GM23248 (cell line): ENCODE data around the gene ARFIP1. TPM values are rescaled to one million over a fixed set of nuclear protein-coding genes. Genes with fewer than 3 reads are reported as not detected.
"Not testable (repeated sequence)": the region's sequence is repeated elsewhere in the genome, so short reads cannot be mapped to it uniquely, and the experiment has no call there.

Experiments
- DNase-seq: peaks from one replicate; pipeline ENCODE4 v3.0.0-alpha.2; 2015
- H2AFZ ChIP-seq: fragments of 200-600 bp; sonication (generic); 2 replicates; pipeline ENCODE4 v1.6.1; 2016; ENCODE audit warnings: antibody characterized with exemption
- H3F3A ChIP-seq: fragments of 200-600 bp; sonication (generic); 2 replicates; pipeline ENCODE4 v1.6.1; 2016; ENCODE audit warnings: mild to moderate bottlenecking, antibody characterized with exemption, mixed run types; ENCODE audit not compliant: insufficient read depth
- H3K27ac ChIP-seq: fragments of 200-600 bp; sonication (generic); 2 replicates; pipeline ENCODE4 v1.5.1; 2016; ENCODE audit warnings: mild to moderate bottlenecking
- H3K27me3 ChIP-seq: fragments of 200-600 bp; sonication (generic); replicated peaks from 2 replicates; pipeline ENCODE4 v1.6.1; 2016; ENCODE audit warnings: mild to moderate bottlenecking; ENCODE audit not compliant: insufficient read depth
- H3K36me3 ChIP-seq: fragments of 200-600 bp; sonication (generic); 2 replicates; pipeline ENCODE4 v1.6.1; 2016; ENCODE audit warnings: low read depth, mild to moderate bottlenecking
- H3K4me1 ChIP-seq: fragments of 200-600 bp; sonication (generic); 2 replicates; pipeline ENCODE4 v1.6.1; 2016; ENCODE audit warnings: mild to moderate bottlenecking; ENCODE audit not compliant: insufficient read depth
- H3K4me2 ChIP-seq: fragments of 200-600 bp; sonication (generic); one replicate; pipeline ENCODE4 v1.6.1; 2016; ENCODE audit warnings: mild to moderate bottlenecking; ENCODE audit not compliant: unreplicated experiment
- H3K4me3 ChIP-seq: fragments of 200-600 bp; sonication (generic); 2 replicates; pipeline ENCODE4 v1.5.1; 2016; ENCODE audit warnings: mild to moderate bottlenecking
- H3K79me2 ChIP-seq: fragments of 200-600 bp; sonication (generic); 2 replicates; pipeline ENCODE4 v1.6.1; 2016; ENCODE audit warnings: mild to moderate bottlenecking; ENCODE audit not compliant: insufficient read depth
- H3K9ac ChIP-seq: fragments of 200-600 bp; sonication (generic); 2 replicates; pipeline ENCODE4 v1.6.1; 2016; ENCODE audit warnings: mild to moderate bottlenecking
- H3K9me2 ChIP-seq: fragments of 200-600 bp; sonication (generic); 2 replicates; pipeline ENCODE4 v1.6.1; 2016; ENCODE audit warnings: mixed run types, mild to moderate bottlenecking, moderate library complexity; ENCODE audit not compliant: insufficient read depth
- H3K9me3 ChIP-seq: fragments of 200-600 bp; sonication (generic); one replicate; pipeline ENCODE4 v1.6.1; 2017; ENCODE audit warnings: low read depth
- H4K20me1 ChIP-seq: fragments of 200-600 bp; sonication (generic); 2 replicates; pipeline ENCODE4 v1.6.0; 2016; ENCODE audit not compliant: insufficient read depth
- EZH2 ChIP-seq: fragments of 200-600 bp; sonication (generic); IDR thresholded peaks from 2 replicates; pipeline ENCODE4 v1.6.1; 2018; ENCODE audit warnings: antibody characterized with exemption, mild to moderate bottlenecking; ENCODE audit not compliant: insufficient read depth, poor library complexity, severe bottlenecking
- EZH2phosphoT487 ChIP-seq: fragments of 200-600 bp; sonication (generic); IDR thresholded peaks from 2 replicates; pipeline ENCODE4 v1.6.1; 2018; ENCODE audit warnings: antibody characterized with exemption, moderate library complexity, mild to moderate bottlenecking, low read depth; ENCODE audit not compliant: insufficient read depth
- WGBS, 2 experiments: methylation state at CpG; one replicate each; pipeline ENCODE4 v1.1.6; 2015 to 2017; ENCODE audit warnings: low lambda C conversion rate in 2 of 2, low coverage in 1 of 2; ENCODE audit errors: missing lambda C conversion rate in 2 of 2; 5-methylcytosine and 5-hydroxymethylcytosine counted together
- in situ Hi-C: fragments of 300-500 bp; cut with MboI; formaldehyde crosslinking; loops from 2 replicates; pipeline ENCODE4 v1.15.0; 2020
- polyA plus RNA-seq: library from polyadenylated mRNA; unstranded; fragments of >200 nt; fragmentation: Nextera tagmentation; extraction: Ambion mirVana; gene quantifications from 2 replicates; pipeline ENCODE4 v1.2.1, GENCODE V29; 2016
- total RNA-seq: library from RNA; depleted of rRNA; stranded (reverse); fragments of >200 nt; shearing (Covaris generic); gene quantifications from 2 replicates; pipeline ENCODE4 v1.2.3, GENCODE V29; 2014

ARFIP1 gene
- total and polyA plus RNA-seq, 2 experiments from 2014 or later: 40.7 to 61.4 TPM

- DNase-seq: no peak
- Histone ChIP-seq H3K4me3 (no peak overlapping the region), H3K27ac (no peak overlapping the region), H3F3A (no peaks in the 10 kb centered on the region), H3K9me3 (peaks cover 4% of the 10 kb centered on the region), H2AFZ (no peak overlapping the region), H3K79me2 (peaks cover 74% of the 10 kb centered on the region), H3K4me1 (peaks cover 8% of the 10 kb centered on the region; the same call in 1 of the 2 replicates), H4K20me1 (no peaks in the 10 kb centered on the region), H3K9me2 (no peaks in the 10 kb centered on the region), H3K4me2 (no peak overlapping the region), H3K9ac (no peak overlapping the region), H3K36me3 (no peaks in the 10 kb centered on the region; the same call in 1 of the 2 replicates), H3K27me3 (no peaks in the 10 kb centered on the region)
- no peak for TF ChIP-seq EZH2
- TF ChIP-seq EZH2phosphoT487: no peak
- WGBS, 2 experiments: 98 to 100% methylated on average over 2 of the region's 2 CpGs
- in situ Hi-C loops: loop anchor here (10.0 kb wide), 1 partner anchor 272 kb away; no protein-coding TSS in a partner anchor
Observed at GRCh38 chr4:152853293-152853692, 73.5 kb downstream of the ARFIP1 start.

- not testable (repeated sequence) for H3K9me3 ChIP-seq, H2AFZ ChIP-seq, H3K9me2 ChIP-seq, H3K4me2 ChIP-seq, DNase-seq, H3K9ac ChIP-seq, H3K4me3 ChIP-seq, H4K20me1 ChIP-seq, H3K27ac ChIP-seq, H3K36me3 ChIP-seq, H3K4me1 ChIP-seq, H3F3A ChIP-seq, H3K27me3 ChIP-seq
- peaks cover 80% of the 10 kb centered on the region for H3K79me2 ChIP-seq
- 96 to 98% methylated on average over 5 of the region's 5 CpGs for WGBS, 2 experiments
- in situ Hi-C loops: loop anchor here (10.0 kb wide), 1 partner anchor 271 kb away; no protein-coding TSS in a partner anchor
Observed at GRCh38 chr4:152854016-152854415, 74.3 kb downstream of the ARFIP1 start.

- Histone ChIP-seq H3K79me2 (peaks cover 72% of the 10 kb centered on the region), H3F3A (no peaks in the 10 kb centered on the region), H3K4me2 (no peak overlapping the region), H4K20me1 (no peaks in the 10 kb centered on the region), H3K9me2 (no peaks in the 10 kb centered on the region), H3K4me3 (no peak overlapping the region), H3K9ac (no peak overlapping the region), H3K36me3 (no peaks in the 10 kb centered on the region; the same call in 1 of the 2 replicates), H3K4me1 (peaks cover 8% of the 10 kb centered on the region), H3K9me3 (peaks cover 4% of the 10 kb centered on the region), H3K27ac (no peak overlapping the region), H2AFZ (no peak overlapping the region), H3K27me3 (no peaks in the 10 kb centered on the region)
- 79 to 82% methylated on average over 4 of the region's 4 CpGs for WGBS, 2 experiments
- in situ Hi-C loops: loop anchor here (10.0 kb wide), 1 partner anchor 268 kb away; no protein-coding TSS in a partner anchor
- TF ChIP-seq EZH2: no peak
- TF ChIP-seq EZH2phosphoT487: no peak
- no peak for DNase-seq
Observed at GRCh38 chr4:152856960-152857359, 77.2 kb downstream of the ARFIP1 start.

- no peak overlapping the region for H2AFZ ChIP-seq
- TF ChIP-seq EZH2: no peak
- TF ChIP-seq EZH2phosphoT487: no peak
- 85 to 86% methylated on average over 6 of the region's 6 CpGs for WGBS, 2 experiments
Observed at GRCh38 chr4:152858934-152859333, 79.2 kb downstream of the ARFIP1 start.

GRCh38 chr4:152860046-152860445 lies 80.3 kb downstream of the ARFIP1 start:
- Histone ChIP-seq H3K4me3 (no peak overlapping the region), H3K9me2 (no peaks in the 10 kb centered on the region), H3K9ac (no peak overlapping the region), H4K20me1 (no peaks in the 10 kb centered on the region), H3K27me3 (no peaks in the 10 kb centered on the region), H3K27ac (no peak overlapping the region), H3F3A (no peaks in the 10 kb centered on the region), H3K4me2 (no peak overlapping the region), H3K79me2 (peaks cover 43% of the 10 kb centered on the region), H2AFZ (no peak overlapping the region), H3K4me1 (peaks cover 8% of the 10 kb centered on the region), H3K9me3 (no peaks in the 10 kb centered on the region), H3K36me3 (no peaks in the 10 kb centered on the region)
- TF ChIP-seq EZH2 (no peak), EZH2phosphoT487 (no peak)
- in situ Hi-C loops: no loop called here
- no peak for DNase-seq

More at GRCh38 chr4:152858934-152859333, 79.2 kb downstream of the ARFIP1 start:
- Histone ChIP-seq H4K20me1 (no peaks in the 10 kb centered on the region), H3K4me3 (no peak overlapping the region), H3K27ac (no peak overlapping the region), H3K79me2 (peaks cover 55% of the 10 kb centered on the region), H3K9me3 (no peaks in the 10 kb centered on the region), H3K36me3 (no peaks in the 10 kb centered on the region), H3K4me2 (no peak overlapping the region), H3K27me3 (no peaks in the 10 kb centered on the region), H3F3A (no peaks in the 10 kb centered on the region), H3K4me1 (peaks cover 8% of the 10 kb centered on the region), H3K9ac (no peak overlapping the region), H3K9me2 (no peaks in the 10 kb centered on the region)
- in situ Hi-C loops: loop anchor here (10.0 kb wide), 1 partner anchor 266 kb away; no protein-coding TSS in a partner anchor
- DNase-seq: no peak
